Epidermal melanocyte (primary cell): Measurements from ENCODE around the gene BIN1.

Source experiments
- DNase-seq: peaks from one replicate; pipeline ENCODE4 v3.0.0; 2011; ENCODE audit warnings: low spot score; ENCODE audit not compliant: insufficient read length

The BIN1 gene

DNA sequence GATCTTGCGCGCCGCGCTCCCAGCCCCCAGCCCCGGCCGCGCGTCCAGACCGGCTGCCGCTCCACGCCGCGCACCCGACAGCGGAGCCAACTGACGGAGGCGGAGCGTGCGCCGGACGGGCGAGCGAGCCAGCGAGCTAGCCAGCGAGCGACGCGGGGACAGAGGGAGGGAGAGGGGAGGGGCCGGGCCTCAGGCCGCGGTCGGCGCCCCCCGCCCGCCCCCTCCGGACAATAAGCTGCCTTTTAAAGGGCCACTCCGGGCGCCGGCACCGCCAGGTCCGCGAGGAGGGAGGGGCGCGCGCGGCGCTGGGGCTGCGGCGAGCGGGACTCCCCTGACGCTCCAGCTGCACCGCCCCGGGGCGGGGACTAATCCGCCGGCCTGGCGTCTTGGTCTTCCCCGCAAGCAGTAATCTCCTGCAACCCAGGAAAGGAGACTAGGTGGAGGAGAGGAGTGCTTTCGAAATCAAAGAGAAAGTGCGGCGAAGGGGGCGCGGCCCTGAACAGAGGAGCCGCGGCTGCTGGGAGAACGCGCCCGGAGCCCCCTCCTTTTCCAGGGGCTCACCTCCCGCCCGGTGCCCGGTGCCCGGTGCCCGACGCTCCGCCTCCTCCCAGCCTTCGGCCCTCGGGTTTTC lies at the start of gene BIN1:
BIN1 (minus strand) TSS at position 164 of the 631 bp plus-strand sequence. CDS start 211 bp downstream, outside the sequence.
- DNase-seq = peak; percentile 93

GRCh38 chr2:127155947-127156346 lies 49.0 kb upstream of the BIN1 start:
- no peak for DNase-seq

GRCh38 chr2:127155028-127155581 lies 48.2 kb upstream of the BIN1 start:
- DNase-seq = no peak

- DNase-seq = no peak
Measured at GRCh38 chr2:127154396-127154795, 47.4 kb upstream of the BIN1 start.

DNA sequence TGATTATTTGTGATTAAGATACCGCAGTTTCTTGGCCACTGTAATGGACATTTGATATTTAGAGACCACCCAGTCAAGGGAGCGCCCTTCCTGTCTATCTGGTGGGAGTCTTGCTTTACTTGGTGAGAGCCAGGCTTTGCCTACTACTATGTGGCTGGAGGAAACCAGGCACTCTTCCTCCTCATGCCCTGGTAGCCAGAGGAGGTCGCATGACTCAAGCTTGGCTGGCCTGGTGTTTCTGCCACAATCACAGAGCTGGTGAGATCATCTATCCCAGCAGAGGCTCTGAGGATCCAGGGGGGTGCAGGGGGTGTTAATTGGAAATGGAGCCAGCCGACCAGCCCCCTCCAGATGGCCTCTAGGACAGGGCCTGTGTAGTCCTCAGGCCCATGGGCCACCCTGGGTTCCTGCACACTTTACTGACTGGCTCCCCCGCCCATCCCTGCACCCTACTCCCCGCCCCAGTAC lies 46.8 kb upstream of the BIN1 start:
- no peak for DNase-seq

- no peak for DNase-seq
Measured at GRCh38 chr2:127150996-127151395, 44.0 kb upstream of the BIN1 start.

DNA sequence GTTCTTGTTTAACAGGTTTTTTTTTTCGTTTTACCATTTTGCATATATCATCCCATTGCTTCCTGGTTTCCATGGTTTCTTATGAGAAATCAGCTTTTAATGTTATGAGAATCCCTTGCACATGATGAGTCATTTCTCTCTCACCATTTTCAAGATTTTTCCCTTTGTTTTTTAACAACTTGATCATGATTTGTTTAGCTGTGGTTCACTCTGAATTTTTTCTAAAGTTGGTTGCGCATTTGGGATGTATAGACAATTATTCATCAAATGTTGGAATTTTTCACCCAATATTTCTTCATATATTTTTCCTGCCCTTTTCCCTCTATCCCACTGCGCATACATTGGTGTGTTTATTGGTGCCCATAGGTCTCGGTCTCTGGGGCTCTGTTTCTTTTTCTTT lies 42.4 kb upstream of the BIN1 start:
- DNase-seq = peak; percentile 33

DNA sequence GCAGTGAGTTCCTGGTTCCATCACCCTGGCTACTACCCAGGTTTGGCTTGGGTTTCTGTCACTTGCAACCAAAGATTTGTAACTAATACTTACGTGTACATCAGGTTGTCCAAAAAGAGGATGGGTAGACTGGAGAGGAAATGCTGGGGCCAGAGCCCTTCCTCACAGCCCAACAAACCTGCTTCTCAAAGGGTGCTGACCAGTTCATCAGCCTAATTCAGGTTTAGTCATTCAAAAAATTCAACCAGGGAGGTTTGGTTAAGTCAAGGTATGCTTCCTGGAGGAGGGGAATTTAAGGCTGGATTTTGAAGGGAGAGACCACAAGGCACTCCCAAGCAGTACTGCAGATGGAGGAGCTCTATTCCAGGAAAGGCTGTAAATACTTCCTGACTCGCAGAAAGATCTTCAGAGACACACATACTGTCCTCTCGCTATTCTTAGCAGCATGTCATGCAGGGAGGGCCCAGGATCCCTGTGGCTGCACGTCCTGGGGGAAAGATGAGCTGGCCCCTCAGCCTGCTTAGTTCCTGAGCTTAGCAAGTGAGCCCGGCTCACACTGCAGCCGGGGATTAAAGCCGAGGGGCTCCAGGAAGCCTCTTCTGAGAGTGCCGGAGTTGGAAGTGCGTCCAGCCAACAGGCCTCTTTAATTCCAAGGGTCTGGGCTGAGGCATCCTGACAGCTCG lies 40.0 kb upstream of the BIN1 start:
- DNase-seq = no peak

GRCh38 chr2:127146071-127146725 lies 39.2 kb upstream of the BIN1 start:
- no peak for DNase-seq

- no peak for DNase-seq
Measured at GRCh38 chr2:127145280-127145895, 38.4 kb upstream of the BIN1 start.

- DNase-seq = no peak
Measured at GRCh38 chr2:127143841-127144782, 37.2 kb upstream of the BIN1 start.

GRCh38 chr2:127142663-127143630 lies 36.0 kb upstream of the BIN1 start:
- DNase-seq = no peak

GRCh38 chr2:127140538-127140937 lies 33.6 kb upstream of the BIN1 start:
- no peak for DNase-seq

DNA sequence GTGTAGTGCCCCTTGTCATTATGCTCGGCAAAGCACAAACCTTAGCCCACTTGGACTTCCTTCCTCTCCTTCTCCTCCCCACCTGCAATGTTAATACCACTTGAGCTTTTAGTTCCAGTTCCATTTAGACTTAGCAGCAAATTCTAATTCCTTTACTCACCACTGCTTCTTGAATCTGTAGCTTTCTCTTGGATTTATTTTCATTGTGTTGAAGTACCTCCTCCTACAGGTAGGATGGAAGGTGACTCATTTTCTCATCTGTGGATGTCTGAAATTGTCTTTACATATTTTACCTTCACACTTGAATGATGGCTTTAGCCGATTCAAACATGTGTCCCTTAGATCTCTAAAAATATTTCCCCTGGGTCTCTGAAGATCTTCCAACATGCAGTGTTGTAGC lies 32.8 kb upstream of the BIN1 start:
- no peak for DNase-seq

- DNase-seq = no peak
Measured at GRCh38 chr2:127138281-127138680, 31.3 kb upstream of the BIN1 start.

- no peak for DNase-seq
Measured at GRCh38 chr2:127137741-127138140, 30.8 kb upstream of the BIN1 start.

GRCh38 chr2:127137225-127137624 lies 30.3 kb upstream of the BIN1 start:
- no peak for DNase-seq

DNA sequence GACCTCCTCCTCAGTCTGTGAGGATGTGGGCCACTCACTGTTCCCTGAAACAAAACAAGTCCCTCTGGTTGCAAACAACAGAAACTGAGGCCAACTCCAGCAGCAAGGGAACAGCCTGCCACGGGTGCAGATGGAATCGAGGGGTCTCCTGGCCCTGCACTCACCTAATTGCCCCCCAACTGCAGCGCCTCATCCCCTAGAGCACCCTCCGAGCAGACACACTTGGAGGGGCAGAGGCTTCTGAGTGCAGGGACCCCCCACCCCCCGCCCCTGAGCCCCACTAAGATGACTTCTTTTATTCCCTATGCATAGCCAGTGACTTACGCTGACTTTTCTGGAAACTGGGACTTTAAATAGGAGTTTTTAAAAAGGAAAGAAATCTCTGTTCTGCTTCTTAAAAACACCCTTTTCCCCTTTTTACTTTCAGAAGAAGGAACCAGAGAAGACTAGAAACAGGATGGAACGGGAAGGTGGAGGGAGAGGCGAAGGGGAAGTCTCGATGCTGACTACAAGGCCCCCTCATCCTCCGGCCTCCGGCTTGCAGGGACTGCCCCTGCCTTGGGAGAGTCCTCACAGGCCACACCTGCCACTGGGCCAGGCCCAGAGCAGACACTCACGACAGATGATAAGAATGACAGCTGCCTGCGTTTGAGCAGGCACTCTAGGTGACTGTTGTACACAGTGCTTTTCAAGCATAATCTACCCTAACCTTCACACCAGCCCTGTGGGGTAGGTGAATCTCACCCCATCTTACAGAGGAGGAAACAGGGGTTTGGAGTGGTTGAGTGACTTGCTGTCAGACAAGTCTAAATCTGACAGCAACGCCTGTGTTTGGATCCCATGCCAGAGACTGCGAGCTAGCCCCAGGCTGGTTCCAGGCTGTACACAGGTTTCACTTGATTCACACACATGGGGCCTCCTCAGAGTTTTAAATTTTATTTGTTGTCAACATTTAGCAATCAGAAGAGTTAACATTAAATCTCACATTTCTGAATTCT lies 28.2 kb upstream of the BIN1 start:
- DNase-seq = no peak
